Astrocyte of the hippocampus (primary cell): Measurements from ENCODE around the gene CMTR1.
A peak's percentile ranks its signal among the peaks of the same experiment; 100 is the strongest.

Experiments
- DNase-seq: peaks from one replicate; pipeline ENCODE4 v3.0.0; 2011; ENCODE audit warnings: low read depth, low spot score

The CMTR1 gene

DNA sequence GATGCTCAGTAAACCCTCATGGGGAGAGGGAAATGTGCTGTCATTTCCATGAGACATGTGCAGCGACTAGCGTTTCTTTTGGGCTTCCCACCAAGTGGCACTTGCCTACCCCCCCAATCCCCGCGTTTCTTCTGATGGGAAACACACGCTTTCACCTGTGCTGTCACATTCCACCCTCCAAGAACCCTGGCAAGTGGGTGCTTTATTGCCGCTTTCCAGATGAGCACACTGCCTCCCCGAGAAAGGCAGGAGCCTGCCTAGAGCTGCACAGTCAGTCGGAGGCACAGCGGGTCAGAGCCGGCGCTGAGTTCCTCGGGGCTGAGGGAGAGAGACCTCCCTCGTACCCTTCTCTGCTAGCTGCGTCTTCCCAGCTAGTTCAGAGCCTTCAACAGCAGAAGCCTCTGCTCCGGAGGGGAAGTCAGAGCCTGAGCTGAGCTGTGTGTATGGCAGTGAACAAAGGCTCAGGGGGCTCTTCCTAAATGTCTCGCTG, 78.9 kb downstream of the CMTR1 start:
- DNase-seq: no peak

DNA sequence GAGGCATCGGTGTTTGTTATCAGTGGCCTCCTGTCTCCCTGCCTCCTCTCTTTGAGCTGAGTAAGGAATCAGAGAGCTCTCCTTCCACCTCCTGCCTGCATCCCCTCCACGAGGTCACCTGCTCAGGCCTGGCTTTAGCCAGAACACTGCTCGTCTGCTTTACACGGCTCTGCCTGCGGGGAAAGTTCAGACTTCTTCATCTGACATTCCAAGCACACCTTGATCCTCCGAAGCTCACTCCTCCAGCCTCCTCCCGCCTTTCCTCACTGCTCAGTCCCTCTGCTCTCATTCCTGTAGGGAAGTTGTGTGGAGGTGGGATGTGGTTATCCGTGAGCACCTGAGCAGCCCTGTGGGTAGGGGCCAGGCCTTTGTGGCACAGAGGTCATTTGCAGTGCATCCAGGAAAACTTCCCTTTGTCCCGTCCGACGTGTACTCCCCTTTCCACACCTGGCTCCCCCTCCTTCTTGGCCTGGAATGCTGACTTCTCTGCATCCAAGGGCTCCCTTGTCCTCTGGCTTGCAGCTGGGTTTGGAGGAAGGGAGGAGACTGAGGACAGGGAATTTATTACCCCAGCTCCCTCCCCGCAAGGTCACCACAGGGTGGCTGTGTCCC, 79.5 kb downstream of the CMTR1 start:
- peak; percentile 28 for DNase-seq

DNA sequence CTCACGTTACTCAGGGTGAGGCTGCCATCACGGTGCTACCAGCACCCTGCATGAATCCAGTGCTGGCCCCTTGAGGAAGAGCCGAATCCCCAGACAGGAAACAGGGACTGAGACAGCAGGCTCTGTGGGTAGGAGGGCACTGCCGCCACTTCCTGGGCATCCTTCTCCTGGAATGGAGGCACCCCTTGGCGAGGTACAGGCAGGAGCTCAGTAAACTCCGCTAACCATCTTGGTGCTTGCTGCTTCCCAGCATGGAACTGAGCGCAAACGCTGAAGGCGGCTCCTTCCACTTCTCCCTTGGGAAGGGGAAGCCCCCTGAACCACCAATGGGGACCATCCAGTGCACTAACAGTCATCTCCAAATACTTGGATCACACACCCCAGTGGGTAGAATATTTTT, 80.1 kb downstream of the CMTR1 start:
- no peak for DNase-seq

DNA sequence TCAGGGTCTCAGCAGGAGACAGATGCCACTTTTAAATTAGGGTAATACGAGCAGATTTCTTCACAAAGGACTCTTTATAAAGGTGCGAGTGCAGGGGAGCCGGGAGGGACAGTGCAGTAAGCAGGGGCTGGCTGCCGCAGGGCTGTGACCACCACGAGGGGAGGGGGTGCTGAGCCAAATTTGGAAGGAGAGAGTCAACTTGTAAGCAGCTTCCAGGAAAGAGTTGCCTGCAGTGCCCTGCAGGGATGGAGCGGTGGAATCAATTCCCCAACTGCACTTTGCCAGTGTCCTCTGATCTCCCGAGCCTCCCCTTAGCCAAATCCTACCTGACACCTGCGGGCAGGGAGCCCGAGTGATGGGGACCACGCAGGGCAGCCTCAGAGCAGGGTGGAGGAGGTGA, 80.6 kb downstream of the CMTR1 start:
- DNase-seq: no peak

DNA sequence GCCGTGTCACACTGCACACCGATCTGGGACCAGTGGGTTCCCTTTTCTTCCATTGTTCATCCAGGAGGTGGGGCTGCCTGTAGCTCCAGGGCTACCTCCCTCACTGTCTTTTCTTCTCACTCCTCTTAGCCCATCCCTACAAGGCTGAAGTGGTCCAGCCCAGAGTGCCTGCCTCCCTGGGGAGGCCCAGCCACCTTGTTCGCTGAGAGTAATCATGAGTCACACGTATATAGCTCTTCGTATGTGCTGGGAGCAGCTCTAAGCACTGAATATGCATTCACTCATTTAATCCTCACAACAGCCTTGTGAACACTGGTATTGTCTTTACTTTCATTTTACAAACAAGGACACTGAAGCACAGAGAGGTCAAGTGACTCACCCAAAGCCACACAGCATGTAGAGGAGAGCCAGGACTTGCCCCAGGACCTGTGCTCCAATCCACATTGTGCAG, 81.3 kb downstream of the CMTR1 start:
- peak; percentile 46 for DNase-seq

DNA sequence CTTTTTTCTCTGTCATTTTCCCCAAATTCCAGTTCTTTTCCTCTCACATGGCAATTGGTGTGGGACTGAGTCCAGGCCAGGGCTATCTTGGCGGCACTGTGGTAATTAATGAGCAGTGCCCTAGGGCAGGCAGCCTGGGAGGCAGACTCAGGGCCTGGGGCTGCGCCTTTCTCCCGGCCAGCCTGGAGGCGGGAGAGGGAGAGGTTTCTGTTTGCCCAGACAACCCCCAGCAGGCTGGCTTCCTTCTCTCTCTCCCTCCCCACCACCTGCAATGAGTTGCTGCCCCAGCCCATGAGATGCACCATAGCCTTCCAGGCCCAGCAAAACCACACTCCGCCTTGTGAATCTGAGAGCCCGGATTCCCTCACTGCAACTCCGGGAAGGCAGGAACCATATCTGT, 81.8 kb downstream of the CMTR1 start:
- peak; percentile 48 for DNase-seq

DNA sequence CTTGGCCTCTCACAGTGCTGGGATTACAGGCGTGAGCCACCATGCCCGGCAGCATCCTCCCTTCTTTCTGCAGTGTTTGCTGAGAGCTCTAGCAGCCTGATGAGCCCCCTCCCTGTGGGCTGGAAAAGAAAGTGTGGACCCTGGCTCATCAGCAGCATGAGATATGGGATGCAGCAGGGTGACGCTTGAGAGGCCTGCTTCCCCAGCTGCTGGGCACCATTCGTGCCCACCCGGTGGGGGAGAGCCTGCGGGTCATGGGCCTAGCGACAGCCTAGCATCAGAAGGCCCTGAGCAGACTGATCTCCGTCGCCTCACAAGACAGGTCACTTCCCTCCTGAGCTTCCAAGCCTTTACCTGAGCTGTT, 82.7 kb downstream of the CMTR1 start:
- DNase-seq: no peak

DNA sequence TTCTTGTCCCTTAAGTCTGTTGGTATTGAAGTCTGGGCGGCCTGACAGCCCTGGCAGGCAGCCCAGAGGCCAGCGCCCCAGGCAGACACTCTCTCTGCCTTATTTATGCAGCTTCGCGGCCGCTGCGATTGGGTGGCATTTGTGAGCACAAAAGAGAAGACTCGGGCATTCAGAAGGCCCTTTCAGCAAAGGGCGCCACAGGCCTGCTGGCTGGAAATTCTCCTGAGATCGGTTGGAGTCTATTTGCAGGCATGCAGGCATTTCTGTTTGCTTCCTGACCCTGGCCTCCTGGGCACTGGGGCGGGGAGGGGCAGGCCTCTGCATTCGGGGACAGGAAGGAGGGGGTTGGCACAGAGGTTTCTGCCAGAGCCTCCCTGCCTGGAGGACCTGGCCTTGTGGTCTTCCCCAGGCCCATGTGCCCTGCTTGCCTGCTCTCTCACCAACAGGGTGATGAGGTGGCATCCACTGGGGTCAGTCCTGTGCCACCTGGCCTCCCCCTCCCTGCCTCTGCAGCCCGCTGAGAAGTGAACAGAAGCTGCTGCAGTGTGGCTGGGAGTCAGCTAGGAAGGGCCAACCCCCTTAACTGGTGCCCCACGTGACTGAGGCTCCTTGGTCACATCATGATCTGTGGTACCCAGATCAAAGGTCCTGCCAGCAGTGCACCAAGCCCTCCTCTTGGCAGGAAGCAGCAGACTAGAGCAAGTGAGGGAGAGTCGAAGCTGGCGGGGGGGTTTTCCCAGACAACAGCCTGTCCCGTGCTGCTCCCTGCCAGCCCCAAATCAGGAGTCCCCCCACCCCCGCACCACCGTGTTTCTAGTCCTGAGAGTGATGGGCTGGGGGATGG, 83.3 kb downstream of the CMTR1 start:
- peak; percentile 80 for DNase-seq

DNA sequence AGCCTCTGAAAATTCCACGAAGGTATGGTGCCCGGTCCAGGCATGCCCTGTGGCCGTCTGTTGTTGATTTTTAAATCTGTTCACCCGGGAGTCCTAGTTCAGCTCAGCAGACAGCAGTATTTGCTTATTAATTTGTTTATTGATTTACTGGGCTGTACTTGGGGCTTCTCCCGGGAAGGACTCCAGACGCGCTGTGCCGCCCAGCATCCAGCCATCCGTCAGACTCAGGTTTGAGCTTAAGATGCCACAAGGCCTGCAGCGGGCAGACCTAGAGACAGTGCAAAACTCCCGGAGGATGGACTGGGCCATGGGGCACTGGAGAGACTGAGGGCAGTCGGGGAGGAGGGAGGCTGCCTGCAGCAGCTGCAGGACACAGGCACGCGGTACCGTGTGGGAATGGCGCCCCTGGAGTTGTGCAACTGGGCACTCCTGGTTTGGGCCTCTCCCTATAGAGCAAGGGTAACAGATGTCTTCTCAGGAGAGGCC, 83.9 kb downstream of the CMTR1 start:
- DNase-seq: peak; percentile 15

DNA sequence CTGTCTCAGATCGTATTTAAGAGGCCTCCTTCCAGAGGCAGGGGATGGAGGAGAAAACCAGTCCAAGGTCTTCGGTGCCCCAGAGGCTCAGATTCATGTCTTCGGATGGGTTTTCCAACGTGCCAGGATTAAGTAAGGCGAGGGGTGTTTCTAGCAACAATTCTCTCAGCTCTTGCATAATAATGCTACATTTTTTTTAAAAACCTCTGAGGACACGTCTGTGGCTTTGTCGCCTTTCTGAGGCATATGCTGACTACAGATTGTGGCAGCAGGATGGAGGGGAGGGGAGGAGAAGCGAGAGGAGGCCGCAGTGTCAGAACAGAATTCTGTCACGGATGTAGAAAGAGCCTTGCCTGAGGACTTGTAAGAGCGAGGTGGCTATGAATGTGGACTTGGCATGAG, 84.4 kb downstream of the CMTR1 start:
- DNase-seq: peak; percentile 42

DNA sequence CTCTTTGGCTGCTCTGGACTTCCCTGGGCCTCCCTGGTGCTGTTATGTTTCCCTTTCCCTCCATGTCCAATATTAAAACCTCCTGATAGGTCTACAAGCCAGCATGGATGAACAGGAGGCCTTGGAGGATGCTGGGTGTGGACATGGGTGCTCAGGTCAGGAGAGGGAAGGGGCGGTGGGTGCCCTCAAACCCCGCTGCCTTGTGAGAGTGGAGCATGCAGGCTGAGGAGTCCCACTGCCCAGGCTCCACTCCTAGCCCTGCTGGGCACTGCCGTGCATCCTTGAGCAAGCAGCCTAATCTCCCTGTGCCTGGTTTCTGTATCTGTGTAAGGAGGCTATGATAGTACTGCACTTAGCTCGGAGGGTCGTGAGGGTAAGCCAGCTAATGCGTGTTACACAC, 85.1 kb downstream of the CMTR1 start:
- no peak for DNase-seq

DNA sequence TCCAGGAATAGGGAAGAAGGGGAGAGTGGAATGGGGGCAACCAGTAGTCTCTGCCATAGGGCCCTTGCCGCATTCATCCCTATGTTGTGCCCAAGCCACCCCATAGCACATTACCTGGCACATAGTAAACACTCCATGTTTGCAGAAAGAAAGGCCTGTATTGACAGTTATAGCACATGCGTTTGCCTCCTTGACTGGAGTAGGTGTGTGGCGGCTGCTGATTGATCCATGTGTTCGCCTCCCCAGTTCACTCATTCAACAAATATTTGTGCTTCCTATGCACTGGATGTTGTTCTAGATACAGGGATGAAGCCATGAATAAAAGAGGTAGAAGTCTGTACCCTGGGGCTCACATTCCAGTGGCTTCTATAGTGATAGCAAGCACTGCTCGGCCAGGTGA, 86.4 kb downstream of the CMTR1 start:
- no peak for DNase-seq

DNA sequence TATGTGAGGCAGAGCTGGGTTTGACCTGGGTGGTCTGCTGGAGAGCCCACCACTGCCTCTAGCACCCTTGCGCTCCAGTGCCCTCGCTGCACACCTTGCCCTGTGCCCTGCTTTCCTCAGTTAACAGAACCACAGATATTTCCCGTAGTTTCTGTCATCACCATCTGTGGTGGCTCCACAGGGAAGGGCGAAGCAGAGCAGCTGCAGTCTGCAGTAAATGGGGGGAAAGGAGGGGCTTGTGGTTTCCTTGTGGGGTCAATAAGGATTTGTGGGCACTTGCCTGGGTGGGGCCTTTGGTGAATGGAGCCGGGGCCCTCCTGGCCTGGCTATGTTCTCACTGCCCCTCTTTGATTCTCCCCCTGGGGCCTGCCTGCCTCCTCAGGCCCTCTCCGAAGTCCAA, 87.9 kb downstream of the CMTR1 start:
- no peak for DNase-seq

DNA sequence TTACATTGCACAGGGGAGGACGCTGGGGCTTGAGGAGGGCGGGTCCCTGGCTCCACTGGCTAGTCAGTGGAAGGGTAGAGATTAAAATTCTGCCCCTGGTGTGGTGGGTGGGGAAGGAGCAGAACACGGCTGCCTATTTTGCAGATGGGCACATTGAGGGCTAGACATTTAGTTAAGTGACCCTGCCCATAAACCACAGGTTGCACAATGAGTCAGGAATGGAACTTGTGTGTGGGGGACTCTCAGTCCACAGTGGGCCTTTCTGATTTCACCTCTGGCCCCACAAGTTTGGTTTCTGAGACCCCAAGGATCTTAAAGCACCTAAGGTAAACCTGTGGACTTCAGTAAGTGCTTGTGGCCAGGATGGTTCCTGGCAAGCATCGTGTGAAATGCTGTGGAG, 88.7 kb downstream of the CMTR1 start:
- DNase-seq: no peak

DNA sequence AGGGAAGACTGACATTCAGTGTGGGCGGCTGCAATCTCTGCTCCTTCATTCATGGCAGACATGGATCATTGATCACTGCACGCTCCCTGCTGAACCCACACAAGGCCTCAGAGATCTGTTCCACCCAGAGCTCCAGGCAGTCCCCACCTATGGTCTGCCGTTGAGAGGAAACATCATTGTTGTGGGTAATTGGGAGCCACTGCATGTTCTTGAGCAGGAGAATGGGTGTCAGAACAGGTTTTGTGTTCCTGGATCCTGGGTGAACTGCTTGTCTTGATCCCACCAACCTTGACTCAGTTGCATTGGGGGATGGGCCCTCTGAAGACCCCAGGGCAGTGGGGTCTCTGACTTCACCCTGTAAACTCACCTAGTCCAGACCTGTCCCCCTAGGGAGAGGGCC, 89.8 kb downstream of the CMTR1 start:
- no peak for DNase-seq

DNA sequence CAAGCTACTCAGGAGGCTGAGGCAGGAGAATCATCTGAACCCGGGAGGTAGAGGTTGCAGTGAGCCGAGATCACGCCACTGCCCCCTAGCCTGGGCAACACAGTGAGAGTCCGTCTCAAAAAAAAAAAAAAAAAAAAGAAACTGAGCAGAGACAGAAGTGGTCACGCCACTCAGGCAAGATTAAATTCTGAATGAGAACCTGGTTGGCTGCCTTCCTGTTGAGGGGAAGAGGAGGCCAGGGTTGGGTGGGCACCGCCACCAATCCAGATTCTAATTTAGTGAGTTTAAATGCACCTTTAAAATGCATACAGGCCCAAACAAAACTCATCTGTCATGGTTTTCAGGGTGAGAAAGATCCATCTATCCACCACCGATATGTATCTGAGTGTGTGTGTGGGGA, 90.4 kb downstream of the CMTR1 start:
- DNase-seq: no peak

DNA sequence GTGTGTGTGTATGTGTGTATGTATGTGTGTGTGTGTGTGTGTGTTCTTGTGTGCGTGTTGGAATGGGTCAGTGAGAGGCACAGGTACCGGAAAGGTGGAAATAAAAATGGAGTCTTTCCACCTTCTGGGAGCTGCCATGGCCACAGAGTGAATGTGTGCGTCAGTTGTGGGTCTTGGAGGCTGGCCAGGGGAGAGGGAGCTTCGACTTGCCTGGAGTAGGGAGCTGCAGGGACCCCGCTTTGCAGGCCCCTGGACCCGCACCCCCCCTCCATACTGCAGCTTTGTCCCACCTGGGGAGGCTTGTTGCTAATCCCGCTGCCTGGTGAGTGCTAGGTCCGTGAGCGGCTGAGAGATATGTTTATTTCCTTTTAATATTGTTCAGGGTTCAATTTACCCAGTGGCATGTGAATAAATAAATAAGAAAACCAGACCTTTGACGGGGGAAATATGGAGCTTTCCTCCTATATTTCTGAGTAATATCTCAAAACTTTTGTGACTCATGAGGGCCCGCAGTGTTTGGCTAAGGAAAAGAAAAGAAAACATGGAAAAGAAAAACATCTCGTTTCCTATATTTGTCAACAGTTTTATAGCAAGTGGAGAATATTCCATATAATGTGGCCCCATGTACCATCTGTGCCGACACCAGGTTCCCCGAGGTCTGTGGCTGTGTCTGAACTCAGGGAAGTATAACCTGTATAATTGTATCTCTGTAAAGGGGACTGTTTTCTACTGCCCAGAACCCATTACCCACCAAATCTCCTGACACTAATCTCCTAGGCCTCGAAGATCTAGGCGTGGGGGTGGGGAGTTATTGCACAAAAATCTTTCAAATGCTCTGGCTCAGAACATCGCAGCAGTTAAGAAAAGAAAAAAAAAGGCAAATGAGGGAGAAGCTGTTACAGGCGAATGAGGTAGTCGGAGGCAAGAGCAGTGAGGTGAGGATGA, 91.3 kb downstream of the CMTR1 start:
- peak; percentile 88 for DNase-seq

DNA sequence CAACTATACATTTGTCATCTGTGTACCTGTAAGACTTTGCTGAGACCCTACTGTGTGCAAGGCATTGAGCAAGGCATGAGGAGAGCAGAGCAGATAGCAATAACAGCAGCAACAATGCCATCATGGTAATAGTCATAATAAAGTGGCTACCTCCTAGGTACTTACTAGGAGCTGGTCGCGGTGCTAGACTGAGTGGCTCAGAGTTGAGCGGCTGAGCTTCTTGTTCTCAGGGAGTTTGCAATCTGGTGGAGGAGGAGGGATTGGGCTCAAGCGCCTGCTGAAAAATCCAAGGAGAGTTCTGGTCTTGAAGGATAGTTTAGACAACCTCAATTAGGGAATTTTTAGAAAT, 91.9 kb downstream of the CMTR1 start:
- no peak for DNase-seq

DNA sequence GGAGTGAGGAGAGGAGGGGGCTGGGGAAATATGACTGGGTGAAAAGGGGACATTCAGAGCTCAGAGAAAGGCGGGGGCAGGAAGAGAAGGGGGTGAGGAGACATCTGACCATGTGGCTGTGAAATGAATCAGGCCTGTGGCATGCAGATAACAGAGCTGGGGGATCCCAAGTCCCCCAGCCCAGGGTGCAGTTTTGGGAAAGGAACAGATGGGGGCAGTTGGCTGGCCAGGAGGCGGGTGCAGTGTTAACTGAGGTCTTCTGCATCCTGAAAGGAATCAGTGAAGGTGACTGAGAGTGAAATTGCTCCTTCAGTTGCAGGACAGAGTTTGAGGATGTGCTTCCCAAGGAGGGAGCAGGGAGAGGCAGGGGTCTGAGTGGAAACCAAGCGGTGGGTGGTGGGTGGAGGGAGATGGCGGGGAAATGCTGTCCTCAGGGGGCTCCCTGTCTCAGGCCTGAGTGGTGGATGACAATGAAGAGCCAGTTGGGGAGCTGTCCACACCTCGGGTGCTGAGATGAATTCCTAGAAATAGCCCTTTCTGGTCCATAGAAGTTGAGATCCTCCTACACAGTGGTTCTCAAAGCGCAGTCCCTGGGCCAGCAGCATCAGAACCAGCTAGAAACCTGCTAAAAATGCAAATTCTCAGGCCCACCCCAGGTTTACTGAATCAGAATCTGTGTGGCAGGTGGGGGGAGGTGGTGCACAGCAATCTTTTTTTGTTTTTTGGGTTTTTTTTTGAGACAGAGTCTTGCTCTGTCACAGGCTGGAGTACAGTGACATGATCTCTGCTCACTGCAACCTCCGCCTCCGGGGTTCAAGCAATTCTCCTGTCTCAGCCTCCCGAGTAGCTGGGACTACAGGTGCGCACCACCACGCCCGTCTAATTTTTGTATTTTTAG, 92.7 kb downstream of the CMTR1 start:
- peak; percentile 59 for DNase-seq

DNA sequence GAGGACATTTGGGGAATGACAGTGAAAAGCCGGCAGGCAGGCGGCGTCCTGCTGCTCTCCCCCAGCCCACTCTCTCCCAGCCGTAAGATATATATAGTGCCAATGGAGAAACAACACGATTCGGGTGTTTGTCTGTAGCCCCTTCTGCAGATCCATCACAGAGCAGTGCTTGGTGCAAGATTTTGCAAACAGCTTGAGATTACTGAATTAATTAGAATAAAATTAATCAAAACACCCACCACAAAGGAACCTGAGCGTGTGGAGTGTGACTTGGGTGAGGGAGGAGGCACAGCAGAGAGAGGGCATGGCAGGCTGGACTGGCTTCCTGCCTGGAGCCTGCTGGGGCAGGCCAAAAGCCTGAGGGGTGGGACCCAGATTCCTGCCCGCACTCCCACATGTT, 95.5 kb downstream of the CMTR1 start:
- DNase-seq: no peak

DNA sequence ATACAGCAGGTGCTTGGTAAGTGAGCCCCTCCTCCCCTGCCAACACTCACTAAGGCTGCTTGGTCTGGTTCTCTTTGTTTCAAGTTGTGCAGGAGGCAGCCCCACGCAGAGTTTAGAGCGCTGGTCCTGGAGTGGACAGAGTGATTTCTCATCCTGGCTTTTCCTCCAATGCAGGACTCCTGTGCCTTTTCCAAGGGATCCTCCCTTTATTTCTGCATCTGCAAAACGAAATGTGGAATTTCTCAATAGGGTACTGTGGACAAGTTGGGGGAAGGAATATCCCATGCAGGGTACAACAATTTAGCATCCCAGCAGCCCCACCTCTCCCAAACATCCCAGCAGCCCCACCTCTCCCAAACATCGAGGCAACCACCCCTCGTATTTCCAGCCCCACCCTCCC, 97.3 kb downstream of the CMTR1 start:
- DNase-seq: no peak
